GM21528 (cell line): ENCODE data around the gene BUB3.

ENCODE experiments used
- ATAC-seq: cut with Tn5 transposase; IDR thresholded peaks from one replicate; pipeline ENCODE4 v1.9.1; 2021; ENCODE audit warnings: mild to moderate bottlenecking, moderate library complexity; ENCODE audit not compliant: unreplicated experiment, low FRiP score

The BUB3 gene

GRCh38 chr10:123140164-123140982 is 13.8 kb upstream of the BUB3 start:
- no peak for ATAC-seq

GRCh38 chr10:123140983-123141390 is 13.2 kb upstream of the BUB3 start:
- no peak for ATAC-seq

GRCh38 chr10:123141791-123142700 is 12.2 kb upstream of the BUB3 start:
- ATAC-seq, result no peak

DNA sequence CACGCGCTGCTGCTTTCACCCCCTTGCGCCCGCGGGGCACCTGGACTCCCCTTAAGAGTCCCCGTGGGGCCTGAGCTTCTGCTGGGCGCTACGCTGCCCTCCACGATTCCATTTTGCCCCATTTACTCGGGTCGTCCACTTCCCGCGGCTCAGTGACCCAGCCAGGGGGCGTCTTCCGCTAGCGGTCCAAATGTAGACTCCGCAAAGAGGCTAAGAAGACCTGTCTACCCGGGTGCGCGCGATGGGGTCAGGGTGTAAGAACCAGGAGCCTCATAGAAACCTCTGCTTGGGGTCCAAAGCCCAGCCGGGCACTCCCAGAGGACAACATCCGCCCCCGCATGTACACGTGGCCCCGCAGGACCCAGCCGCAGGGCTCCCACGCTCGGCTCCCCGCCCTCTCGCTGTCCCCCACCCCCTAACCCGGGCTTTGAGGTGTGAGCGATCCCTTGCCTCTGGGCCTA is 11.5 kb upstream of the BUB3 start:
- ATAC-seq, result no peak

GRCh38 chr10:123143162-123143824 is 10.9 kb upstream of the BUB3 start:
- ATAC-seq, result no peak

DNA sequence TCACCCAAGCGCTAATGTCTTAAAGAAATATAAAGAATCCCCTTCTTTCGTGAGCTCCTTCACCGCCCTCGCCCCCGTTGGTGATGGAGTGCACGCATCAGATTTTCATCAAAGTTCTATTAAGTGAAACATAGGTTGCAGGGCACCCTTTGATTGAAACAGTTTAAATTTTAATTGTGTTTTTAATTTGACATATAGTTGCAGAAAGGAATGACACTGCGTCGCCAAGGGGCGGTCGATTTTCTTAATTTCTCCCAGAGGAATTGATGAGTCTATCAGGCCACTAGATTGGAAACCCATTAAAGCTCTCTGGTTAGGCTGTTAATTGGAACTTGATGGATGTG is 10.4 kb upstream of the BUB3 start:
- ATAC-seq, result no peak

- no peak for ATAC-seq
These were observed 9.3 kb upstream of the BUB3 start for GRCh38 chr10:123144697-123145541.

GRCh38 chr10:123145542-123146012 is 8.6 kb upstream of the BUB3 start:
- ATAC-seq, result no peak

- no peak for ATAC-seq
These were observed 7.9 kb upstream of the BUB3 start for GRCh38 chr10:123146013-123146893.

DNA sequence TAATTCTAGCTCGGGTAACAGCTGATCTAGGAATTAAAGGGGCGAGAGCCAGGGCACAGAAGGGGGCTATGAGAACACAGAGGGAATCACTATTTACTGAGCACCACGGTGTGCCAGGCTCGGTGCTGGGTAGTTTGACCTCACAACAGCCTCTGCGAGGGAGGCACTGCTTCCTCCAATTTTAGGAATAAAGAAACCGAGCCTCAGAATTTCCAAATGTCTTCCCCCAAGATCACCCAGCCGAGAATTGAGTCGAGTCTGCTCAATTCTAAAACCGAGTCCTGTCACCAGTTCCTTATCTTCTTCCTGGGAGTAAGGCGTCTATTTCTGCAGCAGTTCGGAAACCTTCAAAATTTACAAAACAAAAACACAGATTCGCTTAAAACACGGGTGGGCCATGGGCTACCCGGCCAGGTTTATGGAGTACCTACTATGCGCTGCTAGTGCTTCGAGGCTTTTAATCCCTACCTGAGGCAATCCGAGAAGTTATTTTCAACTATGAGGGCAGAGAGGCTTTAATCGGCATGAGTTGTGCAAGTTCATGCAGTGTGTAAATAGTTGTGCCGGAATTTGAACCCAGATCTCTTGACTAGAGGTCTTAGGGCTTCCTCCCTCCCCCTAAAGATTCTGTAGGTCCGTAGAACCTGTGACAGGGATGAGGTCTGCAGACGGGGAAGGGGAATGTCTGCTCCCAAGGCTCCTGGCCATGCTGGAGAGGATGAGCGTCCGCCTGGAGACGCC is 7.1 kb upstream of the BUB3 start:
- ATAC-seq, result no peak

DNA sequence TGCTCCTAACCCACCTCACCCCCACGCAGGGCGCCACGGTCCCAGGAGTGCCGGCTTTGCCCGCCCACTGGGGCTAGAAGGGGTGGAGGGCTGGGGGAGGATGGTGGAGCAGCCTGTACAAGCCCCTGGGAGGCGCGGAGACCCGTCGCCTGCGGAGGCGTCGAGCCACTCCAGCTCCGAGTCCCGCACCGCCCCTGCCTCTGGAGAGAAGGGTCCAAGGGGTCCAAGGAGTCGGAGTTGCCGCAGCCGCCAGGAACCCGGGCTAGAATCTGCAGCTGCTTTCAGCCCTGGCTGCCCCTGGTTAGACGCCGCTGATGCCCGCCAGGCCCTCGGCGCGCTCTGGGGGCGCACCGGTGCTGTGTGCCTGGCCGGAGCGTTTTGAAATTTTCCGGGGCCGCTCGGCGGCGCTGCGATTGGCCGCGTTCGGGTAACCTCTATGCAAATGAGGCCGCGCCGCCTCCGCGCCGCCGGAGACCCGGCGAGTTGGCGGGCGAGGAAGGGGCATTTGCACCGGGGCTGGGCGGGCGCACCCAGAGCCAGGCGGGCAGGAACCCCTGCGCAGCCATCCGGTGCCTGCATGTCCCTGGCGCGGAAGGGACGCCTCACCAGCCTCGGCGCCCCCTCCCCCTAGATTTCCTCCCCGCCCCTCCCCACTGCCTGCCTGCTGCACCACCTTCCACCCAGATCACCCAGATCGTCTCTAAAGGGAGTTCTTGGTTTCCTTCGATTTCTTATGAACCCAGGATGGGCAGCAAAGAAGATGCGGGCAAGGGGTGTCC is 6.4 kb upstream of the BUB3 start, which contains the start of gene HMX2:
Gene HMX2, plus strand, starts transcription at position 502 of the 779 bp plus-strand sequence. Its CDS starts 243 bp downstream, at position 745.
- no peak for ATAC-seq

GRCh38 chr10:123148414-123149161 is 5.6 kb upstream of the BUB3 start:
- no peak for ATAC-seq

DNA sequence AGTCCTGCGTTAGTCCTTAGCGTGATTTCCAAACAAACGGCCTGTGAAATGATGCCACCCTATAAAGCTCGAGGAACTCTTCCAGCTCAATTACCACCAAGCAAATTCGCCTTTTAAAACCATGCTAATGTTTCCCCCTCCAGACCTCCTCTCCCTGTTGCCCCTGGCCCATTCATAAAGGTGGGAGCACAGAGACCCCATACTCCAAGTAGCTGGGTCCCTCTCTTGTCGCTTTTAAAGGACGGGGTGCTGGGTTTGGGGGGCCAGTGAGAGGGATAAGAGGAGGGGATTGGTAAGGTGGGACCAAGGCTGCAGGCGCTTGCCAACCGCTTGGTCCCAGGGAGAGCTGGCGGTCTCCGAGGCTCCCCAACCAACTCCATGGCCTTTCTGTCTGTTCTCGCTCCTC is 5.0 kb upstream of the BUB3 start:
- ATAC-seq, result no peak

- no peak for ATAC-seq
These were observed 4.5 kb upstream of the BUB3 start for GRCh38 chr10:123149568-123150270.

DNA sequence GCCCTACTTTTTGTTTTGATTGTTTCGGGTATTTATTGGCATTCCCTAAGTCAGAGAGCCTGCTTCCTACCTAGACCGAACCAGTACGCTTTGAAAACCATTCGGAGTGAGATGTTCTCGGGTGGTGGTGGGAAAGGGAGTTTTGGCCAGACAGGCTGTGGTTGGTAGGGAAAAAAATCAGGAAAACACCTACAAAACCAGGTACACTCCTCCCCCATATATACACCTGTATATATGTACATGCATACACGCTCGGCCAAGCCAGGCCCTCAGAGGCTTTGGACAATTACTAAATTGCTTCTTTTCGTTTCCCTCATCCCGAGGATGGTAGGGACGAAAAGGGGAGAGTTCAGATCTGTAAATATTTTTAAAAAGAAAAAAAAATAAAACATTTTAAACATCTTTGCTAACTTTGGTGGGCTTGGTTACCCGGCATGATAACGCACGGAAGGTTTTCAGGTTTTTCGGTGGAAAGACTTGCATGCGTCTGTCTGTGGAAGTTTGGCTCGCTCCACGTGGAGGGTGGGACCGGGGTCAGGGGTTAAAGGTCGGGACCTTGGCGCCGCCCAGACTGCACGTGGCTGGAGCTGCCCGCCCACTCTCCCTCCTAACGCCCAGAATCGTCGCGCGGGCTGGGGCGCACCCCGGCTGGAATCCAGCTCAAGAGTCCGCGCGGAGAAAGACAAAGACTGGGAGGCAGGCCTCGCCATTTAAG is 3.8 kb upstream of the BUB3 start:
- no peak for ATAC-seq
